HG02970 (cell line): Measurements from ENCODE around the gene CRIP1.

Experiments
- ATAC-seq: cut with Tn5 transposase; IDR thresholded peaks from one replicate; pipeline ENCODE4 v1.9.1; 2021; ENCODE audit warnings: mild to moderate bottlenecking, moderate library complexity, moderate number of reproducible peaks; ENCODE audit not compliant: unreplicated experiment, low FRiP score

CRIP1 gene

GRCh38 chr14:105490572-105491365 is 4.1 kb downstream of the CRIP1 start, which contains the start of gene TEDC1:
TEDC1 (plus strand) TSS chr14:105491246; CDS start chr14:105491376, 130 bp downstream.
- peak; percentile 66 for ATAC-seq

- ATAC-seq = no peak
Observed at GRCh38 chr14:105491366-105491973, 4.8 kb downstream of the CRIP1 start.

GRCh38 chr14:105492031-105492970 is 5.6 kb downstream of the CRIP1 start:
- no peak for ATAC-seq

GRCh38 chr14:105492971-105493871 is 6.5 kb downstream of the CRIP1 start:
- ATAC-seq = no peak

DNA sequence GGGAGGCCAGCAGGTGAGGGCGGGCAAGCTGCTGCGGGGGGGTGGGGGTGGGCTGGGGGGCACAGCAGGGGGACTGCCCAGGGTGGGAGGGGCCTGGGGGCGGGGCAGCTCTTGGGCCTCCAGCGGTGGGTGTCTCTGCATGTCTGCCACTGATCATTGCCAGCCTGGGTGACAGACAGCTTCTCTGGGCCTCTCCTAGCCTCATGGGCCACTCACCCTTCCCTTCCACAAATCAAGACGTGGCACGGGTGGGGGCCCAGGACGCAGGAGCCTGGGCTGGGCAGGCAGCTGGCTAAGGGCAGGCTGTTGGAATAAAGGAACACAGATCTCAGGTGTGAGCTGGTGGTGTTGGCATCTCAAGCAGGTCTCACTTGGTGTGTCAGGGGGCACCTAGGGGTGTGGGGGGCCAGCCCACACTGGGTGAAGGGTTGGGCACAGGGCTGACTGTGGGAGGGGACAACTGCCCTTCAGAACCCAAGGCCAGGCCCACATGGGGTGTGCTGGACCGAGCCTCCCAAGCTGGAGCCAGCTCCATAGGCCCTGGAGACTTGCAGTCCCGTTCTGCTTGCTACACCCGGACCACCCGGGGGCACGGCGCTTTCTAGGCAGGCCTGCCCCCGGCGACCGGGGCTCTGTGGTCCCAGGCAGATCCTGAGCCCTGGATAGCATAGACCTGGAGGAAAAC is 7.4 kb downstream of the CRIP1 start:
- ATAC-seq = no peak

DNA sequence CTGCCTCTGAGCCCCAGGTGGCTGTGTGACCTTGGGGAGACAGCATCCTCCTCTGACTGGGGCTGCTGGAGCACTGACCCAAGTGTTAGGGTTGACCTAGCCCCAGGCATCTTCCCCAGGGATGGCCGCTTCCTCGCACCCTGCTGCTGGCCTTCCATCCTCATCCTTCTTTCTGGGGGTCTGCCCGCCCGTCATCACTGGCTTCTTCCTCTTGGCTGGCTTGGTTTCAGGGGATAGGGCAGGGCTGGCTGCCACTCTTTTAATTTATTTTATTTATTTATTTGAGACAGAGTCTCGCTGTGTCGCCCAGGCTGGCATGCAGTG is 7.9 kb downstream of the CRIP1 start:
- no peak for ATAC-seq

DNA sequence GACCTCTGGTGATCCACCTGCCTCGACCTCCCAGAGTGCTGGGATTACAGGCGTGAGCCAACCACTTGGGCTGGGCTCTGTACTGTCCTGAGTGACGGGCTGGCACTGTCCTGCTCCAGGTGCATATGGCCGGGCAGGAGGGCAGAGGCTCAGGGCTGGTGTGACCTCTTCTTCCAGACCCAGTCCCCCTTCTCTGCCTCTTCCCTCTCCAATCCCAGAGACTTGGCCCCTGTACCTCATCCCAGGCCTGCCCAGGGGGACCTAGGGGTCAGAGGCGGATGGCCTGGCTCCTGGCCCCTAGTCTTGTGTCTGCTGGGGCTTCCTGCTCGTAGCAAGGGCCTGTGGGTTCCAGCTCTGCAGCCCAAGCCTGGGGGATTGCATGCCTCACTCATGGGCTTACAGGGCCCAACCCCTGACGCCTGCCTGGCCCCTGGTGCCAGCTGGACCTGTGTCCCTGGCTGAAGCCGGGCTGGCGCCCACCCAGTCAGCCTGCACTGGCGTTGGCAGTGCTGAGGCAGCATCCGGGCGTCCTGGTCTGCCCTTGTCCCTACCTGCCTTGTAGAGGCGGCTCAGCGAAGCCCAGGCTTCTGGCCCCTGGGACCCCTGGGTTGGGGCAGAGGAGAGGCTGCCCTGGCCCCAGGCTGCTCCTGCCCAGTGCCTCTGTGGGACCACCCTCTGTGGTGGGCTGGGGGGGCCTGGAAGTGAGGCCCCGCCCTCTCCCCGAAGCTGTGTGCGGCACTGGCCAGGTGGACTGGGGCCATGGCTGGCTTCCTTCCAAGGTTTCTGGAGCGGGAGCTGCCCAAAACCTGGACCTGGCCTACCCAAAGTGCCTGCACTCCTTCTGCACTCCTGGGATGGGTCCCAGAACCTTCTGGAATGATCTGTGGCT is 8.7 kb downstream of the CRIP1 start:
- ATAC-seq = no peak

- ATAC-seq = no peak
Observed at GRCh38 chr14:105495990-105496830, 9.5 kb downstream of the CRIP1 start.

GRCh38 chr14:105496831-105497591 is 10.3 kb downstream of the CRIP1 start:
- ATAC-seq = no peak

DNA sequence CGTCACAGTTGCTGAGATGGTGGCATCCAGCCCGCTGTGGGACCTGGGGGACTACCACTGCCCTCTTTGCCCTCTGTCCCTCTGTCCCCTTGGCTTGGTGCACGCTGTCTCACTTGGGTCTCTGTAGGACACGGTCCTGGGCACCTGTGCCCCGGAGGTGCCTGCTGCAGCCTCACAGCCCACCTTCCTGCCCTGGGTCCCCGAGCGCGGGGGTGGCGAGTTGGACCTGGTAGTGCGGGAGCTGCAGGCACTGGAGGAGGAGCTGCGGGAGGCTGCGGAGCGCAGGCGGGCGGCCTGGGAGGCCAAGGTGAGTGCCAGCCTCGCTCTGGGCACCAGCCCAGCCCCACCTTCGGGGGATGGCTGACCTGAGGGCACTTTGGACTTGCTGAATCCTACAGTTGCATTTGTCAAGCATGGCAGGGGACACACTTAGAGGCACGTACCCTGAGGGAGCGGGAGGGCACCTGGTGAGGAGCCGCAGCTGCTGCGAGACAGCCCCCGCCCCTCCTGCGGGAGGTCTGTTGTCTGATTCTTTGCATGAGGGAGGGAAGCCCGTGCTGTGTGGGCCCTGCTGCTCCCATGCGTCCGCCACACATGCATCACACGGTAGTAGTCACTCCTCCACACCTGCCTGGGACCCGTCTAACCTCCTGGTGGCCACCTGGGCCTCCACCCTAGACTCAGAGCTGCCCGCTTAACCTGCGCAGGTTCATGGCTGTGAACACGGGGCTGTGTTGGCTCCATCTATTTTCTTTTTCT is 11.2 kb downstream of the CRIP1 start:
- ATAC-seq = no peak

GRCh38 chr14:105498430-105499255 is 12.0 kb downstream of the CRIP1 start:
- ATAC-seq = no peak

DNA sequence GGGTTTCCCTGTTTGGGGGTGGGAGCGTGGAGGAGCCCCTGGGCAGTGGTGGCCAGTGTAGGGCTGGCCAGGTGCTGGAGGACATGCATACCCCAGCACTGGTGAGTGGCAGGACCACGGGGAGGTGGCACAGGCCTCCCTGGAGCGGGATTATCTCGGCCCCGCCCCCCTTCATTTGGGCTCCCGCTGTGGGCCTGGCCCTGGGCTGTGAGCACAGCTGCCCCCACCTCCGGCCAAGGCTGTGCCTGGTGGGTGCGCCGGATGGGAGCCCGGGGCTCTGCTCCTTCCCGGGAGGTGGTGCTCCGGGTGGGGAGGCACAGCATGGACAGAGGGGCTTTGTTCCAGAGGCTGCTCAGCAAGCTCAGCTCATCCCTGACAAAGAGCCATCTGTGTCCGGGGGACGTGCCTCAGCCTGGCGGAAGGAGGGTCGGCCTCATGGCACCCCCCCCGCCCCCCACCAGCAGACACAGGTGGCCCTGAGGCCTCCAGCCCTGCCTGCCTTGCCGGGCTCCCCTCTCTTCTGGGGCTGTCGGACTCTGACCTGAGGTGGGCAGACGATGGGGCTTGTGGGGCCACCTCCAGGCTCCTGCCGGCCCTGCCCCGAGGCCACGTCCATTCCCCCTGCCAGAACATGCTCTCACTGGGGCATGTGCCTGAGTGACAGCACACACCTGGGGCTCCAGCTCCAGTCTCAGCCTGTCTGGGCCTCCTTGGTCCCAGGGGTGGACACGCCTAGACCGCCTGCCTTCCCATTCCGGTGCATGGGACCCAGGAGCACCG is 12.8 kb downstream of the CRIP1 start:
- no peak for ATAC-seq

- no peak for ATAC-seq
Observed at GRCh38 chr14:105500036-105500725, 13.5 kb downstream of the CRIP1 start.

- ATAC-seq = no peak
Observed at GRCh38 chr14:105500726-105501101, 14.0 kb downstream of the CRIP1 start.
